RCC 7860 (cell line): Measurements from ENCODE around the gene KLHL21.

Experiments used
- DNase-seq: peaks from one replicate; pipeline ENCODE4 v3.0.0-alpha.2; 2015; ENCODE audit warnings: low spot score
- FAIRE-seq: peaks from 2 replicates; lab custom pipeline; 2012; peaks lifted over from hg19 to GRCh38; lab: Jason Lieb, UNC

KLHL21 gene

DNA sequence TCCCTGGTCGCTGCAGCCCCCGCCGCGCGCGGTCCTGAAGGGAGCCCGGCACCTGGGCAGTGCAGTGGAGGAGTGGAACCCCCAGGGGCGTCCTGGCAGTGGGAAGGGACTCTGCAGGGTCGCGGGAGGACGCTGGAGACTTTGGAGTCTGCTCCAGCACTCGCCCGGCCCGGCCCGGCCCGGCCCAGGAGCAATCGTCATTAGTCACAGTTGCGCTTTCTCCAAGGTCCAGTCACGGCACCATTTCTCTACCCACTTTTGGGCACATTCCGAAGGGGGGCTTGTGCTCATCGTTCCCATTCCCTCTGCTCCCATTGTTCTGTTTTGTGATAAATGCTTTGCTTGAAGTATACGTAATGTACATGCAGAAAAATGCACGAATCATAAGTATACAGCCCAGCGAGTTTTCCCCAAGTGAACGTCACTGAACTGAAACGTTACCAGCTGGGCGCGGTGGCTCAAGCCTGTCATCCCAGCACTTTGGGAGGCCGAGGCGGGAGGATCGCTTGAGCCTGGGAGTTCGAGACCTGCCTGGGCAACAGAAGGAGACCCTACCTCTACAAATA is 23.0 kb upstream of the KLHL21 start:
- DNase-seq = no peak
- FAIRE-seq = no peak

DNA sequence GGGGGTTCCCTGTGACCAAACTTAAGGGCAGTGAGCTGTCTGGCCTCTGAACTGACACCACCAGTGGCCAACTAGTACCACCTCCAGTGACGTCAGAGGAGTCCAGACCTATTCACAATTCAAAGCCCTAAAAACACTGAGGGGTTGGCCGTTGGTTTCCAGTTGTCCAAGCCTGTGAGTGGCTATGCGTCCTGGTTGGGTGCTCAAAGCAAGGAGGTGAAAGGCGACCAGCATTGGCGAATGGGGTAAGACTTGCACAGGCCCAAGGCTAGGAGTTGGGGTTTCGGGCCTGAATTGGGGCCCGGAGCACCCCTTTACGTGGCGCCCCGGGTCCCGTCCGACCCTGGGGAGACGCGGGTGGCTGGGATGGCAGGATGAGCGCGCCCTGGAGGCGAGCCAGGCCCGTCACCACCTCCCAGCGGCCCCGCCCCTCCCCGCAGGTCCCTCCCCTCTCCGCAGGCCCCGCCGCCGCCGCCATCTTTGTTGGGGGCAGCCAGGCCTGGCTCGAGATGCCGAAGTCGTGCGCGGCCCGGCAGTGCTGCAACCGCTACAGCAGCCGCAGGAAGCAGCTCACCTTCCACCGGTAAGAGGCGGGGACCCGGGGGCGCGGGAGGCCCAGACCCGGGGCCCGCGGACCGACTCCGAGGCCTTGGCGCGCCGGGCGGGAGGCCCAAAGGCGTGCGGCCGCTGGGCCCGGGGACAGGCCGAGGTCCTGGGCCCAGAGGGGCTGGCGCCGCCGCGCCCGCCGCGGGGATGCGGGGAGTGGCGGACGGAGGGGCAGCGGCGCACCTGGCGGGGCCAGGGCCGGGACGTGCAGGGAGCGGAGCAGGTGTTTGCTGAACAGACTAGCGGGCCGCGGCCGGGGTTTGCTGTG is 22.3 kb upstream of the KLHL21 start, which contains the start of gene THAP3:
TSS of gene THAP3 (plus strand) at position 159 of the 874 bp plus-strand sequence. CDS start at position 510, 351 bp downstream.
- DNase-seq (peak; percentile 53), FAIRE-seq (no peak)

DNA sequence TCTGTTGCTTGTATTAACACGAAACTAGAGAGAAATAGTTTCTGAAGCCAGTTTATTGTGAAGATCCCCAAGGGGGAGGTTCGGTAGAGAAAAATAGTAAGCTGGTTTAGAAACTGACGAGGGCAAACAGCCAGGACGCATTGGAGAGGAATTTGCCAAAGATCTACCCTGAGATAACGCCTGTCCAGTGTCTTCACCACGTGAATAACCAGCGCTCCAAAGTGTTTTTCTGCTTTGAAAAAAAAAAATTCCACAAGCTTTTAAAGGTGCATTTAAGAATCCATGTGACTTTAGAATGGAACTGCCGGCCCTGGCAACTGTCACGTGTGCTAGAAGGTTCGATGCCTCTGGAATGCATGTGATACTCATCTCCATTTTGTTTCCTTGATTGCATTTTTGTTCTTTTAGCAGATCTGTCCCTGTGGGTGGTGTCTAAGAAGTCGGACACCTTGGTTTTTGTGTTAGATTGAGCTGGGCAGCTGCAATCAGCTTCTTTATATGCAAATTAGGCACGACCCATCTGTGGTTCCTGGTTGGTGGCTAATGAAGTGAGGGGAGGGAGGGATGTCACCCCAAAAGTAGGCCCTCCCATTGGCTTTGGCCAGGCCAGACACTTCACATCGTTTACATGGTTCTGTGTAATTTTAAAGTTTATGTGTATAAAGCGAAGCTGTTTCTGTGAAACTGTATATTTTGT is 20.7 kb upstream of the KLHL21 start:
- FAIRE-seq (no peak), DNase-seq (no peak)

DNA sequence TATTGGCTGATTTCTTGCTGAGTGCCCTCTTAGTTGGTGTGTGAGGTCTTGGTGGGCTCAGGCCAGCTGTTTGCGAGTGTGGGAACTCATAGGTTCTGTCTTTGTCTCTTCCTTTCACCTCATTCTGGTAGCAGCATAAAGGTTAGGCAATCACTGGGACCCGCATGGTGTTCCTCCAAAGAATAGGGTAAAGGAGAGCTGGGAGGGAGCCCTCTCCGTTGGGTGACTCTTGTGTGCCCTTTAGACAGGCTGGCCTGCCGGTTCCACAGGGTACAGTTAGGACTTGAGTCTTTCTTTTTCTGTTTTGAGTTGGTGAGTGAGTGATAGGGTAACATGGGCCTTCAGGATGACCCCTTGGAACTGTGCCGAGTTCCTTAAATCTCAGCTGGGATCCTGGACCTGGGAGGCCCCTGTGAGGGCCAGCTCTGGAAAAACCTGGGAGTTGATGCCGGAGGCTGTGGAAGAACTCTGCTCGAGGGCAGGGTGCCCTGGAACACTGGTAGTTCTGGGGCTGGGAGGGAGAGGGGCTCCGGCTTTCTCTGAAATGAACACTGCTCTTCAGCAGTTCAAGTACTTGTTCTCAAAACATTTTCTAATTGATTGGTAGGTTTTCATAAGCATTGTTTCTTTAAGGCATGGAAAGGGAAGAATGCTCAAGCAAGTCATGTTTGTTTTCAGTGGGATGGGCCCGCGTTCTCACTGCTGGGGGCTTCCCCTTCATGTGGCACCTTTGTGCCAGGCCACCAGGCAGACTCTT is 19.9 kb upstream of the KLHL21 start:
- FAIRE-seq (no peak), DNase-seq (no peak)

DNA sequence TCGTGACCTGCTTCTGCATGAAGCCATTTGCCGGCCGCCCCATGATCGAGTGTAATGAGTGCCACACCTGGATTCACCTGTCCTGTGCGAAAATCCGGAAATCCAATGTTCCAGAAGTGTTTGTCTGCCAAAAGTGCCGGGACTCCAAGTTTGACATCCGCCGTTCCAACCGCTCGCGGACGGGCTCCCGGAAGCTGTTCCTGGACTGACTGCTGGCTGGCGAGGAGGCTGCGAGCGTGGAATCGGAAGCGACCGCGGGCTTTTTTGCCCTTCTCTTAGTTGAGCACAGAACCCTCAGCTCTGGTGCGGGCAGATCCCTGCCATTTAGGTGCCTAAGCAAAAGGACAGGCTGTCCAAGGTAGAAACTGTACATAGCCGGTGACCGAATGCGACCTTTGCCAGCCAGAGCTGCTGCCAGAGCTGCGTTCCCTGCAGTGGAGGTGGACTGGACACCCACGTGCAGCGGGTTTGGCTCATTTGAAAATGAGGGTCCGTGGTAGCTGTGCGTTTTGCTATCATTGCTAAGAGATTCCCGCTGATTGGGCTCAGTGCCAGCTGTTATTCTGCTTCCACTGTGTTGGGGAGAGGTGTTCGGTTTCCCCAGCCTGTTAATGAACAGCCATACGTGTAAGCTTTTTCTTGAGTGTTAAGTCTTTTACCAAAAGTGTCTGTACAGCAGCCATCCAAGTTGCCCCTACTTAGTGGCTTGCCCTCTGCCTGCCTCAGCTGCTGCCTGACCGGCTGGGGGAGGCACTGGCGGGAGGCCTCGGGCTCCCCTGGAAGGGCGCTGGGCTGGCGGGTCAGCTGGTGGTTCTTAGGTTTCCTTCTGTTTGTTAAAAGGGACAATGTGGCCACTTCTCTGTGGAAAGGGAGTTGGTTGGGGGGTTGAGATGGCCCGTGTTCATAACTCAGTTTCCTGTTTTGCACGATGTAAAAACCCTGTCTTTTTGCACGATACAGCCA is 19.0 kb upstream of the KLHL21 start:
- no peak for FAIRE-seq

DNA sequence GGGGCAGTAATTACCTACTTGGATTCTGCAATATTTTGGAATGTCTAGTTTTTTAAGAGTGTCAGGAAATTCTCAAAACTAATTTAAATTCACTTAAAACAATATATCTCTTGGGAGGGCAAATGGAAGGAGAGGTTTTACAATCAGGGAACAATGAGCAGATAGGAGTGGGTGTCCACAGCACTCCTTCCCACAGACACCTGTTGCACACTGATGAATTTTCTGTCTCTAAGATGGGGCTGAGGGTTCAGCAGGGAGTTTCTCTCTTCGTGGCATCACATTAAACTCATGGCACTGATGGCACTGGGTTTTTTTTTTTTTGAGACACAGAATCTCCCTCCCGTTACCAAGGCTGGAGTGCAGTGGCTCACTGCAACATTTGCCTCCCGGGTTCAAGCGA is 16.4 kb upstream of the KLHL21 start:
- DNase-seq (no peak), FAIRE-seq (no peak)

More for the DNA sequence above, 19.0 kb upstream of the KLHL21 start:
- DNase-seq = no peak

DNA sequence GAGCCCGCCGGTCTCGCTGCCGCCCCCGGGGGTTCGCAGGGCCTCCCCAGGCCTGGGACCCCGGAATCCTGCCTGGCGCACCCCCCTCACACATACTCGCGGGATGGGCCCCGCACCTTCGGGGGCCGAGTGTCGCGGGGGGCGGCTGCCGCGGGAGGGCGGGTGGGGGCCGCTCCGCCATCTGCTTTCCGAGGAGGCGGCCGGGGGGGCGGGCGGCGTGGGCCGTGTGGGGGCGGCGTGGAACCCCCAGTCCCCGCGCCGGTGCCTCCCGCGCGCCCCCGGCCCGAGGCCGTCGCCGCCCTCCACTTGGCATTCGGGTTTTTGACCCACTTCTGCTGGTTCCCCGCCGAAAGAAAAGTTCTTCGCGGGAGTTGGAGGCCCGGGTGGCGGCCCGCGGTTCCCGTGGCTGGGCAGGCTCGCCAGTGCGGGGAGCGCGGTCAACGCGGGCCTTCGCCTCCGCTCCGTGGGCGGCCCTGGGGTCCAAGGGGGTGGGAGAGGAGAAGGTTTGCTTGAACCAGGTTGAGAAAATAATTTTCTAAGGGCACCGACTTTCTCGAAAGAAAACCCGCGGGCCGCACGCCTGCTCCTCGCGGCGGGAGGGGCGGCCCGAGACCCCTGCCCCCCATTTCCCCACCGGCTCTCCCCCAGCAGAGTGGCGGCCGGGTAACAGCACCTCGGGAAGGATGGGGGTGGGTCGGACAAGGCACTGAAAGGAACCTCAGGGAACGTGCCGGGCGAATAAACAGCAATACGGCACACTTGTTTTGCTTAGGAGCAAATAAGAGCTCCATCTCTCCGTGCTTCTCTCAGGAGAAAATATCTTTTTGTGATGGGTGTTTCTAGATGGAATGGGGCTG is 12.5 kb upstream of the KLHL21 start:
- no peak for FAIRE-seq

DNA sequence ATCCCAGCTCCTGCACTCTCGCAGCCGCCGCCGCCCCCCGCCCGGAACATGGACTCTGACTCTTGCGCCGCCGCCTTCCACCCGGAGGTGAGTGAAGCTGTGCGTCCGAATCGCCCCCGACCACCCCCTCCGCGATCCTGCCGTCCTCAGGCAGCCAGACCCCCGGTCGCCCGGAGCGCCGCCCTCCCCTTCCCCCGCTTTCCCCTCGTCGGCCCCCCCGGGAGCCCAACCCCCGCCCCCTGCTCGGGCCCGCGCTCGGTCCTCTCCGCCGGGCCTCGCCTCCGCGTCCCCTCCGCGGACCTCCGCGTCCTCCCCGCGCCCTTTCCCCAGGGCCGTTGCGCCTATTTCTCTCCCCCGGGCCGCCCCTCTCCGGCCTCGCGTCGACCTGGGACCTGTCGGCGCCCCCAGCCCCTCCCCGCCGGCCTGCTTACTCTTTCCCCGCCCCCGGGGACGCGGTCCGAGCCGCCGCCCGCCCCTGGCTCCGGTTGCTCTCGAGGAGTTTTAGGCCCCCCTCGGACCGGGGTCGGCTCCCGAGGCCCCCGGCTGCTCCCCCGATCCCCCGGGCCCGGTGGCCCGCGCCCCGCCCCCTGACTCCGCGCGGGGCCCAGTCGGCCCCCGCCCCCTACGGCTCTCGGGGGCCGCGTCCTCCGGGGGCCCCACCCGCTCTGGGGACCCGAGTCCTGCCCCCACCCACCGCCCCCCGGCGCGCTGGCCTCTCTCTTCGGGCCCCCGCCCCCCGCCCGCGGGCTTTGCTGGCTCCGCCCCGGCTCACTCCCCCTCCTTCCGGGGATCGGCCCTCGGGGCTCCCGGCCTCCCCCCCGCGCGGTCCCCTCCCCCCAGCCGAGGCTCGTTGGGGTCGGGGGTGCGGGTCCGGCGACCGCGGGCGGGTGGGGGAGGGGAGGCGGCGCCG is 11.6 kb upstream of the KLHL21 start:
- DNase-seq (no peak), FAIRE-seq (no peak)

More for the DNA sequence above, 12.5 kb upstream of the KLHL21 start:
- DNase-seq = no peak

DNA sequence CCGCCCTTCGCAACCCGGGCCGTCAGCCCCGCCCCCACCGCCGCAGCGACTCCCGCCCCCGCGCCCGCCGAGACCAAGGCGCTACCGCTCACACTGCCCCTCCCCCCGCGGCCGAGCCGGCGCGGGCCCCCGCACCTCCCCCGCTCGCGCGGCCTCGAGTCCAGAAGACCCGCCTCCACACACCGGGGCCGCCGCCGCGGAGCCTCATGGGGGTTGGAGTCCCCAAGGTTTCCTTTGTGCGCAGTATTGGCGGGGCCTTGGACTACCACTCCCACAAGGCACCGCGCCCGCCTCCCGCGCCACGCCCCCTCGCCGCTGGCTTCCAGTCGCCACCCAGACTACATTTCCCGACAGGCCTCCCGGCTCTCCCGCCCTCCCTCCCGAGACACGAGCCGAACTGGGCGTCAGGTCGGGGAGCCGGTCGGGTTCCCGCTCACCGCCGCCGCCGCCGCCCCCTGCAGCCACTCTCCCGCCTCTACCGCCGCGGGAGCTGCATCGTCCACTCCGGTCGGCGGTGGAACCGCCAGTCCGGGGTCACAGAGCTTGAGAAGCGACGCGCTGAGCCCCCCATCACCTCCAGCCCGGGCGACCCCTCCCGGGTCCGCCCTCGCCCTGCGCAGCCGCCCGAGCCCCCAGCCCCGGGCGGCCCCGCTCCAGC is 10.8 kb upstream of the KLHL21 start, which contains the start of gene PHF13:
TSS of gene PHF13 (plus strand) at position 371 of the 658 bp plus-strand sequence. CDS start 336 bp downstream, outside the sequence.
- no peak for FAIRE-seq
- peak; percentile 96 for DNase-seq

DNA sequence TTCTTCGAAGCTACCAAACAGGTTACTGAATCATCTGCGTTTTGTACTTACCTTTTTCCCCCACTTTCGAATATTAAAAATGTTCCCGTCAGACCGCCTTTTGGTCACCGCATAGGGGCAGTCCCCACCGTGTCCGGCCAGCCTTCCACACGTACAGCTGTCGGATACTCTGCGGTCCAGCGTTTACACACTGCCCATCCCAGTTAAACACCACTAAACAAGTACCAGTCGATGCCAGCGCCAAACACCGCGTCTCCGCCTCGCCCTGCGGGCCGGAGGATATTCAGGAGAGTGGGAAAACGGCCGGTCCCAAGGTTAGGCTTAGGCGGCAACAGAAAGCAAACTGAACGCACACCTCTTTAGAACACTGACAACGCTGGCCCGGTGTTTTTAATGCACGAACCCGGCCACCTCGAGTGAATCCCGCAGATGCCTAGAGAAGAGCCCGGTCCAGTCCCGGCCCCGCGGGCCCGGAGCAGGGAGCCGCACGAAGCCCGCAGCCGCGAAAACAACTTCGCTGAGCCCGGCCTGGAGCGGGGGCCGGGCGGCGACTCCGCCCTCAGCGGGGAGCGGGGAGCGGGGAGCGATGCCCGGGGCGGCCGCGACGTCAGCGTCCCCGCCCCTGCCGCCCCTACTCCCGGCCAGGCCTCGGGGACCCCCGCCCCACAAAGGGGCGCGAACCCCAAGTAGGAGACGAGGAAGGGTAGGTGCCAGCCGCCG is 10.1 kb upstream of the KLHL21 start:
- no peak for FAIRE-seq
- peak; percentile 15 for DNase-seq

DNA sequence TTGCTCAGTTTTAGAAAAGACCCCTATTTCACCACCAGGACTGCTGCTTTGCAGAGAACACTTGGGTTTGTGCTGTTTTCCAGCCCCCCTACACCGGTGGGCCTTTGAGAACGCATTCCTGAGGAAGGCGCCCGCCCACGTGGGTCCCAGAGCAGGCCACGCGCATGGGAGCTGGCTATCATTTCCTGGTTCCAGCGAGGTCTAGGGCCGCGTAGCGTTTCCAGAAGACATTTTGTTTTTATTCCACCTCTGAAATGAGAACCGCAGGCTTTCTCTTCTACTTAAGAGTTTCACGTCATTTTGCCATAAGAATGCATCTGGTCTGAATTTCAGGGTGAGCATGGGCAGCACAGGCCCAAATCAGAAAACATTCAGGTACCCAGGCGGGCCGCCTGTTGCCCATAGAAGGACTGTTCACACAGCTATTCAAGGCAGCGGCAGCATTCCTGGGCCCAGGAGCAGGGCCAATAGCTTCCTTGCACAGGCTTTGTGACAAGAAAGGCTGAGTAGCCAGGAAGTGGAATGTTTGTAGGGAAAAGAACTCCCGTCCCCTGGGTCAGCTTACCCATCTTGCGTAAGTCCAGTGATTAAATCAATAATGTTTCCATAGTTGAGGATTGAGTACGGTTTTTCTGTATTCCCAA is 1.4 kb upstream of the KLHL21 start:
- FAIRE-seq (no peak), DNase-seq (no peak)

DNA sequence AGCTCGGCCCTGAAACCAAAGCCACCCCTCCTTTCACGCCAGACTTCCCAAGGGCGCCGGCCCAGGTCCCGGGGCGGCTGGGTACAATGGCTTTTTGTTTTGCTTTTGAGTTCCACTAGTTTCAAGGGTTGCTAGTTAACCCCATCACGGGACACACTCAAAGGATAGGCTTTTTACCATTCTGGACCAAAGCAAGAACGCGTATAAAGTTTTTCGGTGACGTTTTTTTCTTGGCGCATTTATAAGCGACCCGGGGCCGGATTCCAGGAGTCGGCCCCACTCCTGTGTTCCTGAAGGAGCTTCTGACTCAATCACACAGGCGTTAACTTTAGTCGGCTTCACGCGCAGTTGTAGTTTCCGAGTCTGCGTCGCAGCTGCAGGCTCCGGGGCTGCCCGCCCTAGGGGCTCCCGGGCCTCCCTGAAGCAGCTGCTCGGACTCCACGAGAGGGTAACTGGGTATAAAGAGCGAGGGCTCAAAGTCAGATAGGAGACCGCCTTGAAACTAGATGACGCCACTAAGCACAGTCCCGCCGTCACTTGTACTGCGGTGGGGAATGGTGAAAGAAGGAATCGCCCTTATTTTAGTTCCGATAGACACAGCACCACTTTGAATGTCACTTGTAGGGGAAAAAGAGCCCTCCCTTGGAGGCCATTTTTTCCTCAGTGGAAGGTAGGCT is 707 bp upstream of the KLHL21 start:
- DNase-seq (no peak), FAIRE-seq (no peak)

DNA sequence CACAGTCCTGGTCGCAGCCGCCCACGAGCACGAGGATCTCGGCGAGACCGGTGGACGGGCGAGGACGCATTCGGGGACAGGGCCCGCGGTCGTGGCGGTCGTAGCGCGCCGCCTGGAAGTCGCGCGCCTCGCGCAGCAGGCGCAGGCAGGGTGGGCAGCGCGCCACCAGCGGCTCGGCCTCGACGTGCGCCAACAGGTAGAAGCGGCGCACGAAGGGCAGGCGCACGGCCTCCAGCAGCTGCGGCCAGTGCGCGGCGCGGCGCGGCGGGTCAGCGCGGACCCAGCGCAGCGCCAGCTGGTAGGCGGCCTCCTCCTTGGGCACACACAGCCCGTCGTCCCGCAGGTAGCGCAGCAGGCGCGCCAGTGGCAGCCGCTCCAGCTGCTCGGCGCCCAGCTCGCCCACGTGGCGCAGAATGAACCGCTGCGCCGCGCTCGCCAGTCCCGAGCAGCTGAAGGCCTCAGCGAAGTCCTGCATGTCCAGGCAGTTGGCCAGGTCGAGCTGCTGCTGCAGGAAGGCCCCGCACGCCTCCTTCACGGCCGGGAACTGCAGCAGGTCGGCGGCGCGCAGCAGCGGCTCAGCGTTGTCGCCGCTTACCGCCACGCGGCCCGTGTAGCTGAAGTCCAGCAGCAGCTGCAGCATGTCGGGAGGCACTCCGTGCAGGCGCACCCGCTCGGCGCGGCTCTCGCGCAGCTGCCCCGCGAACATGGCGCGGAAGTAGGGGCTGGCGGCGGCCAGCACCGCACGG is 573 bp downstream of the KLHL21 start:
- FAIRE-seq = no peak
- DNase-seq = no peak

DNA sequence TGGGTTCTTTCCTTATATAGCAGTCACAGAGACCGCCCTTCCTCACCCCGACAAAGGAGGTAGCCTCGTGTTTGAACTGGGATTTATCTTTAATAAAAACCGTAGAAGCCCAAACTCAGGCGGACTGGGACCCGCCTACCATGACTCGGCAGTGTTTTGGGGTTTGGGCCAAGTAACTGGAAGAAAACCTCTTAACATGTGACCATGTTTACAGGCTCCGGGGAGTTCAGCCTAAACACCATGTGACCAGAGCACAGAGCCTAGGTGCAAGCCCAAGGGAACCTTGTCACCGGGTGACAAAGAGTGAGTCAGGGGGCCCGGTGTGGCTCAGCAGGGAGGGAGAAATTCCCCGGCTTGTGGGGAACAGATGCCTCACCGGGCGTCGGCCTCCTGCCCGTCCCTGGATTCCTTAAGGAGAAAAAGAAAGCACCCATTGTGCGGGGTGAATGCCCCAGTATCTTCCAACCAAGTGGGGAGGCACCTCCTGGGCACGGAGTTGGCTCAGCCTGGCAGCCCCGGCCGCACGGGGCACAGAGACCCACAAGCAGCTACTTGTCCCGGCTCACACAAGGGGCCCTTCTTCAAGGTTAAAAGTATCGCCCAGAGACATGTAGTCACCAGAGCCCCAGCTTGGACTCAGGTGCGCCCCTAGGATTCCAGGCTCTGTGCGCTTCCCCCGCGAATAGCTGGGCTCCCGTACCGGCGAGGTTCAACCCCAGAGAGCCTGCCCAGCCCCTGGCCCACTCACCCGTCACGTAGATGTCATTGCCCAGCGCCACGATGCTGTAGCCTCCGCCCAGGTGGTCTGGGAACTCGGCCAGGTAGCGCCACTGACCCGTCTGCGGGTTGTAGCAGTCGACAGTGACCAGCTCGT is 1.4 kb downstream of the KLHL21 start:
- DNase-seq = peak; percentile 96

More for the DNA sequence above, 1.4 kb downstream of the KLHL21 start:
- FAIRE-seq = peak; percentile 90
